ENCODE data around the gene ATP11C.

DNA sequence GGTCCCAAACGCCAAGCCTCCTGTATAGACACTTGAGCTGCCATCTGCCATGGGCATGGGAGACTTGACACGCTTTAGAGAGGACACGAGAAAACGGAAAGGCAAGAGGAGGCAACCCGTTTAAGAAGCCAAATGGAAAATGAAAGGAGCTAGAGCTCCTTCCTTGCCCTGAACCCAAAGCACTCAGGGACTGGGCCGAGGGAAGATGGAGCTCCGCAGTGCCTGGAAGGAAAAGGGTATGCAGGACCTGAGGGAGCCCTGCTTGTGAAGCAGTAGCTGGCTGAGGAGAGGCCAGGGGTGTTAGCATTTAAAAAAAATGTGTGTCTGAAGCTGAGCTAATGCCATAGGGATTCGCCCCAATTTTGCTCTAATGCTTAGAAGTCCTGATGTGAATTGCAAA lies 239.9 kb downstream of the ATP11C start:
- TF ChIP-seq, protein P1, sequence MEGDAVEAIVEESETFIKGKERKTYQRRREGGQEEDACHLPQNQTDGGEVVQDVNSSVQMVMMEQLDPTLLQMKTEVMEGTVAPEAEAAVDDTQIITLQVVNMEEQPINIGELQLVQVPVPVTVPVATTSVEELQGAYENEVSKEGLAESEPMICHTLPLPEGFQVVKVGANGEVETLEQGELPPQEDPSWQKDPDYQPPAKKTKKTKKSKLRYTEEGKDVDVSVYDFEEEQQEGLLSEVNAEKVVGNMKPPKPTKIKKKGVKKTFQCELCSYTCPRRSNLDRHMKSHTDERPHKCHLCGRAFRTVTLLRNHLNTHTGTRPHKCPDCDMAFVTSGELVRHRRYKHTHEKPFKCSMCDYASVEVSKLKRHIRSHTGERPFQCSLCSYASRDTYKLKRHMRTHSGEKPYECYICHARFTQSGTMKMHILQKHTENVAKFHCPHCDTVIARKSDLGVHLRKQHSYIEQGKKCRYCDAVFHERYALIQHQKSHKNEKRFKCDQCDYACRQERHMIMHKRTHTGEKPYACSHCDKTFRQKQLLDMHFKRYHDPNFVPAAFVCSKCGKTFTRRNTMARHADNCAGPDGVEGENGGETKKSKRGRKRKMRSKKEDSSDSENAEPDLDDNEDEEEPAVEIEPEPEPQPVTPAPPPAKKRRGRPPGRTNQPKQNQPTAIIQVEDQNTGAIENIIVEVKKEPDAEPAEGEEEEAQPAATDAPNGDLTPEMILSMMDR (IDR thresholded peaks at IDR 0.05 in 4 of 5, conservative IDR thresholded peaks at IDR 0.05 in 1 of 5), result no peak
- TF ChIP-seq POLR2A (IDR thresholded peaks at IDR 0.05), result no peak
